Measurements from ENCODE around the gene SPATA22.

GRCh38 chr17:3447625-3448024, 24.0 kb downstream of the SPATA22 start:
- TF ChIP-seq ARNTL (CRISPR knock-in tag; IDR thresholded peaks at IDR 0.05) (no peak), ZNF274 (CRISPR knock-in tag; IDR thresholded peaks at IDR 0.05) (no peak), ARID3A (IDR thresholded peaks at IDR 0.05; ENCODE audit: low read depth, low read length) (no peak), MAX (IDR thresholded peaks at IDR 0.05) (no peak), SMAD1 (CRISPR knock-in tag; IDR thresholded peaks at IDR 0.05; ENCODE audit: borderline replicate concordance, low read depth) (no peak), NFE2L1 (CRISPR knock-in tag; IDR thresholded peaks at IDR 0.05; ENCODE audit: borderline replicate concordance) (no peak), ZNF562 (CRISPR knock-in tag; IDR thresholded peaks at IDR 0.05; ENCODE audit: borderline replicate concordance) (no peak), GTF2F1 (IDR thresholded peaks at IDR 0.05; ENCODE audit: low read length) (no peak), ZNF3 (CRISPR knock-in tag; IDR thresholded peaks at IDR 0.05) (no peak), SMARCC2 (IDR thresholded peaks at IDR 0.05) (no peak), RELA (CRISPR knock-in tag; IDR thresholded peaks at IDR 0.05) (no peak), CTCF (CRISPR knock-in tag; IDR thresholded peaks at IDR 0.05) (peak; percentile 44), ZNF17 (CRISPR knock-in tag; IDR thresholded peaks at IDR 0.05) (no peak)

Measured in HepG2 (cell line).